ENCODE results near the gene TCEA2.

The TCEA2 gene

DNA sequence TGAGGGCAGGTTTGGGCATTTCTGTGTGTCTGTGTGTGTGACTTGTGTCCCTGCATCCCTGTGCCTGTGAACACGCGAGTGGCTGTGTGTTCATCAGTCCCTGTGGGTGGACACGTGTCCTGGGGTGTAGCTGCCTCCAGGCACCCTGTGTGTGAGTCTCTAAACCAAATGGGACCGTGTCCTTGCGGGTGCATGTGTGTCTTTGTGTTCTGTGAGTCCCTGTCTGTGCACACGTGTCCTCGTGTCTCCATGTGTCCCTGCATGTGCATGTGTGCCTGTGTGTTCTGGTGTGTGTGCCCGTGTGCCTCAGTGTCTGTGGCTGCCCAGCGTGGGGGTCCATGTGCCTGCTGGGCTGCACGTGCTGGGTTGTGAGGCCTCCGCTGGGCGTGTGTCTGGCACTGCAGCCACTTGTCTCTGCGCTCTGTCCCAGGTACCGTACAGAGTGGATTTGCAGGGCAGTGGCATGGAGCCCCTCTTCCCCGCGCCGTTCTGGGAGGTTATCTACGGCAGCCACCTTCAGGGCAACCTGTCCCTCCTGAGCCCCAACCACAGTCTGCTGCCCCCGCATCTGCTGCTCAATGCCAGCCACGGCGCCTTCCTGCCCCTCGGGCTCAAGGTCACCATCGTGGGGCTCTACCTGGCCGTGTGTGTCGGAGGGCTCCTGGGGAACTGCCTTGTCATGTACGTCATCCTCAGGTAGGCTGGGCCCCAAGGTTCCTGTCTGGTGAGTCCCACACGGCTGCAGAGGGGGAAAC is 29.4 kb downstream of the TCEA2 start:
- DNase-seq (ENCODE audit: low read depth in 2 of 2, low spot score in 1 of 2) = no peak

DNA sequence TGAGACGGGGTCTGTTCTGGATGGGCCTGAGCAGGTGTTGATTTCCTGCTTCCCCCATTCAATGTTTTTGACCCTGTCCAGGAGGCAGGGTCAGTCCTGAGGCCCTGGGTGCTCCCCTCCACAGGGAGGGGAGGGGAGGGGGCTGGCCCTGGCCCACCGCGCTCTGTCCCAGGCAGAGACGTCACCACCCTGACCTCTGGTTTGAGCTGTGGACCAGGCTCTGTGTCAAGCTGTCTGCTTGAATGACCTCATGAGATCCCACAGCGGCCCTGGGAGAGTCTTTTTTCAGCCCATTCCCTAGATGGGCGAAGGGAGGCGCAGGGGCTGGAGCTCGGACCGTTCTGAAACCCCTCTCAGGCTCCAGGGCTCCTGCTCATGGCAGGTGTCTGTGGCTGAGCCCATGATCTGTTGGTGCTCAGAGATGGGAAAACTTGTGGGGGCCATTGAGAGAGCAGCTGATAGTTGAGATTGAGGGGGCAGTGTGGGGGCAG is 30.1 kb downstream of the TCEA2 start:
- no peak for DNase-seq (ENCODE audit: low read depth in 2 of 2, low spot score in 1 of 2)

DNA sequence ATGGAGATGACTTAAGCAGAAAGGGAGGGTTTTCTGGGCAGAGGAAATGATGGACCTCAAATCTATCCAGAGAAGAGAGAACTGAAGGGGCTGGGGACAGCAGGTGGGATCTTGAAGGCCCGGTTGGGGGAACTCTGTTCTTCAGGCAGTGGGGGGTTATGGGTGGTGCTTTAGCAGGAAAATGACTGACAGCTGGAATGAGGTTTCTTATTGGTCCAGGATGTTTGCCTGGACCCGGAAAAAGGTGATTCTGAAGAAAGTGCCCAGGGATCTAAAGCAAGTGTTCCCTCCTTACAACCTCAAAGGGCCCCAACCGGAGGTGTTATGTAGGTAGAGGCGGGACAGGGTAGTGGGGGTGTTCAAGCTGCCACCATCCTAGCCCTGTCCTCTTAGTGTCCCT is 32.5 kb downstream of the TCEA2 start:
- no peak for DNase-seq (ENCODE audit: low read depth in 2 of 2, low spot score in 1 of 2)

DNA sequence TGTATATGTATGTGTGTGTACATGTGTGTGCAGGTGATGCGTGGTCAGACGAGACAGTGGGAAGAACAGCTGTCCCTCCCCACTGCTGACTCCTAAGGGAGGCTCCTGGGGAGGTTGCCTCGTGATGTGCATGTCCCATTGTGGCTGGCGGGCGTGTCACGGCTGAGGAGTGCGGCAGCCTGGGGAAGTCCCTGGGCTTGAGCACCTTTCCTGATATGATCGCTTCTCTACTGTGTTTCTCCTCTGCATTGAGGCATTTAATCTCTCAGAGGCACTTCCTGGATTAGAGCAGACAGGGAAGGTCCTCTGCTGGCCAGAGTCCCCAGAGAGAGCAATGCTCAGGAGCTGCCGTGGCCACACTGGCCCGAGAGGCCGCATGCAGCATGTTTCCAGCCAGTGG is 32.9 kb downstream of the TCEA2 start:
- no peak for DNase-seq (ENCODE audit: low read depth in 2 of 2, low spot score in 1 of 2)

DNA sequence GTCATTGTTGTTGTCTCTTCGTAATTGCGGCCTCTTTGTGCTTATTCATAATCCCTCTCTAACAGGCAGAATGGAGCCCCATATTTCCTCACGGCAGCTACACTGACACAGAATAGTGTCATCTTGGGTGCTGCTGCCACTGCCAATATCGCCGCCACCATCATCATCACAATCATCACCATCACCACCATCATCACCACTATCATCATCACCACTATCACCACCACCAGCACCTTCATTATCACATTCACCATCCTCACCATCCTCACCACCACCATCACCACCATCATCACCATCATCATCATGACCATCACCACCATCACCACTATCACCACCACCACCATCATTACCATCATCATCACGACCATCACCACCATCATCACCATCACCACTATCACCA is 33.5 kb downstream of the TCEA2 start:
- no peak for DNase-seq (ENCODE audit: low read depth in 2 of 2, low spot score in 1 of 2)

DNA sequence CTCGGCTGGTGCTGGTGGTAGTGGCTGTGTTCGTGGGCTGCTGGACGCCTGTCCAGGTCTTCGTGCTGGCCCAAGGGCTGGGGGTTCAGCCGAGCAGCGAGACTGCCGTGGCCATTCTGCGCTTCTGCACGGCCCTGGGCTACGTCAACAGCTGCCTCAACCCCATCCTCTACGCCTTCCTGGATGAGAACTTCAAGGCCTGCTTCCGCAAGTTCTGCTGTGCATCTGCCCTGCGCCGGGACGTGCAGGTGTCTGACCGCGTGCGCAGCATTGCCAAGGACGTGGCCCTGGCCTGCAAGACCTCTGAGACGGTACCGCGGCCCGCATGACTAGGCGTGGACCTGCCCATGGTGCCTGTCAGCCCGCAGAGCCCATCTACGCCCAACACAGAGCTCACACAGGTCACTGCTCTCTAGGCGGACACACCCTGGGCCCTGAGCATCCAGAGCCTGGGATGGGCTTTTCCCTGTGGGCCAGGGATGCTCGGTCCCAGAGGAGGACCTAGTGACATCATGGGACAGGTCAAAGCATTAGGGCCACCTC is 35.5 kb downstream of the TCEA2 start:
- DNase-seq (ENCODE audit: low read depth in 2 of 2, low spot score in 1 of 2) = no peak

DNA sequence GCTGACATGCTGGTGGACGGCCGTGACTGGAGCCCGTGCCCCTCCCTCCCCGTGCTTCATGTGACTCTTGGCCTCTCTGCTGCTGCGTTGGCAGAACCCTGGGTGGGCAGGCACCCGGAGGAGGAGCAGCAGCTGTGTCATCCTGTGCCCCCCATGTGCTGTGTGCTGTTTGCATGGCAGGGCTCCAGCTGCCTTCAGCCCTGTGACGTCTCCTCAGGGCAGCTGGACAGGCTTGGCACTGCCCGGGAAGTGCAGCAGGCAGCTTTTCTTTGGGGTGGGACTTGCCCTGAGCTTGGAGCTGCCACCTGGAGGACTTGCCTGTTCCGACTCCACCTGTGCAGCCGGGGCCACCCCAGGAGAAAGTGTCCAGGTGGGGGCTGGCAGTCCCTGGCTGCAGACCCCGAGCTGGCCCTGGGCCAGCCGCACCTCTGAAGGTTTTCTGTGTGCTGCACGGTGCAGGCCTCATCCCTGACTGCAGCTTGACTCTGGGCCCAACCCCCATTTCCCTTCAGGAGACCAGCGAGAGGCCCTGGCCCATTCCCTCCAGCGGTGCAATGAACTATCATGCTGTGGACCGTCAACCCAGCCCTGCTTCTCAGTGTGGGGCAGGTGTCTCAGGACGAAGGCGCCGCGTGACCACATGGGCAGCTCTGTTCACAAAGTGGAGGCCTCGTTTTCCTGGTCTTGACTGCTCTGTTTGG is 36.2 kb downstream of the TCEA2 start:
- DNase-seq (ENCODE audit: low read depth in 2 of 2, low spot score in 1 of 2) = no peak

DNA sequence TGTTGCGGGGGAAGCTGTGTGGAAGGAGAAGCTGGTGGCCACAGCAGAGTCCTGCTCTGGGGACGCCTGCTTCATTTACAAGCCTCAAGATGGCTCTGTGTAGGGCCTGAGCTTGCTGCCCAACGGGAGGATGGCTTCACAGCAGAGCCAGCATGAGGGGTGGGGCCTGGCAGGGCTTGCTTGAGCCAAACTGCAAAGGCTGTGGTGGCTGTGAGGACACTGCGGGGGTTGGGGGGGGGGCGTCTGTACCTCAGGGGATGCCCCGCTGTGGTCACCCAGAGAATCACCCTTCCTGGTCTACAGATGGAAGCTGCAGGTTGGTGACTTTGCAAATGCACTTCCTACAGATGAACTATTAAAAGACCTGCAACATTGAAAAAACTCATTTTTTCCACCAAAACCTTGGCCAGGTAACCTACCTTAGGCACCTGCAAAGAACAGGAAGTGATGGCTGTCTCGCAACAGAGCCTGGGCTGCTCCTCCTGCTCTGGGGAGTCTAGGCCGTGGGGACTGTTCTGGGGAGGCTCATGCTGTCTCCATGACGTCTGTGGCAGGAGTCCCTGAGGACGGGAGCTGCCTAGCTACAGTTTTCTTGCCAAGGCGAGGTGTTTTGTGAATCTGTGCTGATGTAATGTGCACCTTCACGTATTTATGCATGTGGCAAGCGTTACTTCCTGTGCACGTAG is 37.0 kb downstream of the TCEA2 start:
- DNase-seq (ENCODE audit: low read depth in 2 of 2, low spot score in 1 of 2) = no peak

DNA sequence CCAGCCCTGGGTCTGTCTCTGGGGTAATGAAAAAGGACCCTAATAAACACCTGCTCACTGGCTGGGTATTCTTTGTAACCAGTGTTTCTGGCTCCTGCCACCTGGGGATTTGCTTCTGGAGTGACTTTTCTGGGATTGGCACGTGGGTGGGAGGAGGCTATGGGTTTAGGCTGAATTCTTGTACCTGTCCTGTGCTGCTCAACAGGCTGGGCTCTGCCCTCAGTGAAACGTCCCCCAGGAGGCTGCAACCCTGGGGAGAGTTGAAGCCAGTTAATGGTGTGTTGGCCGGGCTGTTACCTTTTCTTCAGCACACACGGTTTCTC is 37.5 kb downstream of the TCEA2 start:
- DNase-seq (ENCODE audit: low read depth in 2 of 2, low spot score in 1 of 2) = no peak

DNA sequence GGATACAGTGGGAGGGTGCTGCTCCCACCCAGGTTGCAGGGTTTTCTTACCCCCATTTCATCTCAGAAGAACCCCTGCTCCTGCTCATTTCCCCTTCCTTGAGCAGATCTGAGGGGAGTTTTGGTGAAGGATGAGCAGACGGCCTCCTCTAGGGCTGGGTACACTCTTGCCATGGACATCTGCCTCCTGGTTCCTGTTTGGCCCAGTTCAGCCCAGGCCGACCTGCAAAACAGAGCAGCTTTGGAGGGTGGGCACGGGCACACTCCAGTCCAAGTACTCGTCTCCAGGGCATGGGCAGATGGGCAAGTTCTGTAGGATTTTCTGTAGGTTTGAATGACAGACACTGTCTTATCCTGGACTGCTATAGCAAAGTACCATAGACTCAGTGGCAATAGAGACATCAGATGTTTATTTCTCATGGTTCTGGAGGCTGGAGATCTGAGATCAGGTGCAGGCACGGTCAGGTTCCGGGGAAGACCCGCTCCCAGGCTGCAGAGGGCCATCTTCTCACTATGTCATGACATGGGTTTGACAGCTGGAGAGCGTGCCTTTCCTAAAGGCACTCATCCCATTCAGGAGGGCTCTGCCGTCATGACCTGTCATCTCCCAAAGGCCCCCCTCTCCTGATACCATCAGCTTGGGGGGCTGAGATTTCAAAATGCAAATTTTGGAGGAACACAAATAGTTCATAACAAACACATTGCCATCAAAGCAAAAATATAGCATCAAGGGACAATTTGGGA is 38.1 kb downstream of the TCEA2 start:
- no peak for DNase-seq (ENCODE audit: low read depth in 2 of 2, low spot score in 1 of 2)

DNA sequence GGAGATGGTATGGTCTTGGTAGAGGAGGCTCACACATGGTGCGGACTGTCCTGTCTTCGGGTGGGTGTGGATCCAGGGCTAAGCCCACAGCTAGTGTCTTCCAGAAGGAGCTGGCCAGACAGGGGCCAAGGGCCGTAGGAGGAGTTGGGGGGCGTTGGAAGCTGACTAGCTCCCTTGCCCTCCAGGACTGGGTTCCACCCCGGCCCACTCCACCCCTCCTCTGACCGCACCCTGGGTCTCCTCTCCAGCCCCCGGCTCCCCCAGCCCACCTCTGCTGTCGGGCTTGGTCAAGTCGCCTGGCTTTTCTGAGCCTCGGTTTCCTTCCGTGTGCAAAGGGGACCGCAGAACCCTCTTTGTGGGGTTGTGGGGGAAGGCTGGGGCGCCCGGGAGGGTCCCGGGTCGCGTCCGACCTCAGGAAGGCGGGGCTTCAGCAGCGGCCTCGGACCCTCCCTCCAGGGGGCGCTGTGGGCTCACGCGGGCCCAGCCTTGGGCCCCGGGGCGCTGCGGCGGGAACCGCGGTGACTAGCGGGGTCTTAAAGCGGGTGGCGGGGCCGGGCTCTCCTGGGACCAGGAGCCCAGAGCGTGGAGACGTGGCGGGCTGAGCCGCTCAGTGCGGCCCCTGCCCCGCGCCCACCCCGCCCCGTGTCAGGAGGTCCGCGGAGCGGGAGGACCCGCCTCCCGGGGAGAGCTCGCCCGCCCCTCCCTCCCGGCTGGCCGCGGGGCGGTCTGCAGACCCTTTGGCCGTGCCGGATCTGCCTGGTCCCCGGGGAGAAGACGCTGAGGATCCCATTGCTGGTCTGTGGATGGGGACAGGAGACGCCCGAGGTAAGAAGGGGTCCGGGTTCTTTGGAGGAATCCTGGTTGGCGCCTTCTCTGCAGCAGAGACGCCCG is 39.0 kb downstream of the TCEA2 start:
- no peak for DNase-seq (ENCODE audit: low read depth in 2 of 2, low spot score in 1 of 2)

DNA sequence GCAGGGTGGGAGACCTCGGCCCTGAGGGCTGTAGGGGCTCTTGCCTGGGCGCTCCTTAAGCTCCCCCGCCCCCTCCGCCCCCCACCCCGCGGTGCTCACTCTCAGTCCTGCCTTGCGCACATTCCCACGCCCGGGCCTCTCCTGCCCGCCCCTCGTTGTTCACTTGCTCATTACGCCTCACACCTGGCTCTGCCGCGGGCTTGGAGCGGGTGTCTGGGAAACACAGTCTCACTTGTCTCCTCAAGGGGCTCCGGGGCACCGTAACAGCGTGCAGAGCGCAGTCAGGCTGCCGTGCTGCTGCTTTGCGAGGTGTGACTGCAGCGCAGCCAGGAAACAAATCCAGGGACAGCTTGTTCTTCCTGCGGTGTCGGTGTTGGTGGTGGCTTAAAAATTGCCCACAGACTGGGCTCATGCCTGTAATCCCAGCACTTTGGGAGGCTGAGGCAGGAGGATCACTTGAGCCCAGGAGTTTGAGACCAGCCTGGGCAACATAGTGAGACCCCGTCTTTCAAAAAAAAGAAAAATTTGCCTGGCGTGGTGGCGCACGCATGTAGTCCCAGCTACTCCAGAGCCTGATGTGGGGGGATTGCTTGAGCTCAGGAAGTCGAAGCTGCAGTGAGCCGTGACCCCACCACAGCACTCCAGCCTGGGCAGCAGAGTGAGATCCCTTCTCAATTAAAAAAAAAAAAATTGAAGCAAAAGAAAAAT is 39.8 kb downstream of the TCEA2 start:
- DNase-seq (ENCODE audit: low read depth in 2 of 2, low spot score in 1 of 2) = no peak

DNA sequence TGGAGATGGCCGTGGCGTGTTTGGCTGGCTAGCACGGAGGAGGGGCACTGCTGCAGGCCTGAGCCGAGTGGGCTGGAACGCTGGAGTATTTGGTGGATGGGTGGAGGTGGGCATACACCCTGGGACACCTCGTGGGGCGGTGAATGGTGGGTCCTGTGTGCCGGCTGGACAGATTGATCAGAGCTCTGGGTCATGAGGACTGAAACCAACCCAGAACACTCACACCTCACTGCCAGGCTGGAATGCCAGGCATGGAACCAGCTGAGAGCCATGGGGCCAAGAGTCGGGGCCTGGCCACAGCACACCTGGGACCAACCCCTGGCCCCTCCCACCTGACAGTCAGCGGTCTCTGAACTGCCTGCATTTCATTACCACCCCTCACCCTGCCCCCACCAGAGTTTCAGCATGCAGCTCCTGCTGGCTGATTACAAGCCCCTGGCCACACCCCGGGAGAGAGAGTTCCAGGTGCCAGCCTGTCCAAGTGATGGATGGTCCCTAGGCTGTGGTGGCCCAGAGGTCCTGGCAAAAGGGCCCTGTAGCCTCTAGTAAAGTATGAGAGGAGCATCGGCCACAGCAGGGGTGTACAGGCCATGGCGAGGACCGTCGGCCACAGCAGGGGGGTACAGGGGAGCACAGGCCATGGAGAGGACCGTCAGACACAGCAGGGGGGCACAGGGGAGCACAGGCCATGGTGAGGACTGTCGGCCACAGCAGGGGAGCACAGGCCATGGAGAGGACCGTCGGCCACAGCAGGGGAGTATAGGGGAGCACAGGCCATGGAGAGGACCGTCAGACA is 41.1 kb downstream of the TCEA2 start:
- DNase-seq (ENCODE audit: low read depth in 2 of 2, low spot score in 1 of 2) = no peak

DNA sequence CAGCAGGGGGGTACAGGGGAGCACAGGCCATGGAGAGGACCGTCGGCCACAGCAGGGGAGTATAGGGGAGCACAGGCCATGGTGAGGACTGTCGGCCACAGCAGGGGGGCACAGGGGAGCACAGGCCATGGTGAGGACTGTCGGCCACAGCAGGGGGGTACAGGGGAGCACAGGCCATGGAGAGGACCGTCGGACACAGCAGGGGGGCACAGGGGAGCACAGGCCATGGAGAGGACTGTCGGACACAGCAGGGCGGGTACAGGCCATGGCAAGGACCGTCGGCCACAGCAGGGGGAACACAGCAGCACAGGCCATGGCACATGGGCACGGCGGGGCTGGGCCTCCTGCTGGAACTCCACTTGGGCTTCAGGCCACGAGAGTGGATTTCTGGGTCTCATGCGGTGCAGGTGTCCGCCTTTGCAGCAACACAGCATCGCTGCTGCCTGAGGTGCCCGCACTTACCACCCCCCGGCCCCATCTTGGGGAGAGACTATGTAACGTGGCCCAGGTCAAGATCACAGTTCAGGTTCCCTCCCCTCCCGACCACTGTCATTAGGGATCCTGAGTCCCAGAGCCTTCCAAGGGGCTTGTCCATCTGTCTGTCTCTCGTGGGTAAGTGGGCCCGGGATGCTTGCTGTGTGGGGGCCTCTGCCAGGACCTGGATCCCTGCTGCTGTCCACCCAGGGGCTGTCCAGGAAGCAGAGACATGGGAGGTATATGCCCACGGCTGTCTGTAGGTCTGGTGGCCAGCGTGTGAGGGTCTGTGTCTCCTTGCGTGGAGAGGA is 41.9 kb downstream of the TCEA2 start:
- DNase-seq (ENCODE audit: low read depth in 2 of 2, low spot score in 1 of 2) = no peak

DNA sequence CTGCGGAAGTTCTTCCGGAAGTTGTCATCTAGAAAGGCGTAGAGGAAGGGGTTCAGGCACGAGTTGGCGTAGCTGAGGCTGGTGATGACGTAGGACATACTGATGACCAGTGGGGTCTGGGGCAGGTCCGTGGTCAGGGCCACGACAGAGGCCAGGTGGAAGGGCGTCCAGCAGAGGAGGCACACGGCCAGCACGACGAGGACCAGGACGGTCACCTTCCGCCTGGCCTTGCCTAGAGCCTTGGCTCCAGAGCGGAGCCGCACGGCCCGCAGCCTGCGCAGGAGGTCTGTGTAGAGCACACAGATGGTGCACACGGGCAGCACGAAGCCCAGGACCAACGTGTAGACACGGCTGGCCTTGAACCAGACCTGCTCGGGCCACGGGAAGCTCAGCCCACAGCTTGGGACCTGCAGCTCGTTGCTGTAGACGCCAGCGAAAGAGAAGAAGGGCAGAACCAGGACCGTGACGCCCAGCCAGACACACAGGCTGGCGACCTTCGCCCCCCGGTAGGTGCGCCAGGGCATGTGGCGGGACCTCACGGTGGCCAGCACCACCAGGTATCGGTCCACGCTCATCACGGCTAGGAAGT is 42.9 kb downstream of the TCEA2 start:
- DNase-seq (ENCODE audit: low read depth in 2 of 2, low spot score in 1 of 2) = no peak

DNA sequence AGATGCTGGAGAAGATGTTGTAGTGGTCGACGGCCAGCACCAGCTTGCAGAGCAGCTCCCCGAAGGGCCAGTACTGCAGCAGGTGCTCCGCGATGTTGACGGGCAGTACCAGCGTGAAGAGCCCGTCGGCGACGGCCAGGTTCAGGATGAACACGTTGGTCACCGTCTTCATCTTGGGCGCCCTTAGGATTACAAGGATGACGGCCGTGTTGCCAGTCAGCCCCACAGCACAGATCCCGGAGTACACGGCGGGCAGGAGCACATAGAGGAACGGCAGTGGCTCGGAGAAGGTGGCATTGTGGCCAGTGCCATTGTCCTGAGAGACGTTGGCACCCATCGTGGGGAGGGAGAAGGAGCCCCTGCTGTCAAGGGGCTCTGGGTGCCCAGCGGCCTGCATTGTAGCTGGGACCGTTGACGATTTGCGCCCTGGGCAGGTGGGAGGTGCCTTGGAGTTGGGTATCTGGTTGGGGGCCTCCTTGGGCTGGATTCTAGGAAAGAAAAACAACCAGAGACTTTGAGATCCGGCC is 43.5 kb downstream of the TCEA2 start:
- DNase-seq (ENCODE audit: low read depth in 2 of 2, low spot score in 1 of 2) = no peak

DNA sequence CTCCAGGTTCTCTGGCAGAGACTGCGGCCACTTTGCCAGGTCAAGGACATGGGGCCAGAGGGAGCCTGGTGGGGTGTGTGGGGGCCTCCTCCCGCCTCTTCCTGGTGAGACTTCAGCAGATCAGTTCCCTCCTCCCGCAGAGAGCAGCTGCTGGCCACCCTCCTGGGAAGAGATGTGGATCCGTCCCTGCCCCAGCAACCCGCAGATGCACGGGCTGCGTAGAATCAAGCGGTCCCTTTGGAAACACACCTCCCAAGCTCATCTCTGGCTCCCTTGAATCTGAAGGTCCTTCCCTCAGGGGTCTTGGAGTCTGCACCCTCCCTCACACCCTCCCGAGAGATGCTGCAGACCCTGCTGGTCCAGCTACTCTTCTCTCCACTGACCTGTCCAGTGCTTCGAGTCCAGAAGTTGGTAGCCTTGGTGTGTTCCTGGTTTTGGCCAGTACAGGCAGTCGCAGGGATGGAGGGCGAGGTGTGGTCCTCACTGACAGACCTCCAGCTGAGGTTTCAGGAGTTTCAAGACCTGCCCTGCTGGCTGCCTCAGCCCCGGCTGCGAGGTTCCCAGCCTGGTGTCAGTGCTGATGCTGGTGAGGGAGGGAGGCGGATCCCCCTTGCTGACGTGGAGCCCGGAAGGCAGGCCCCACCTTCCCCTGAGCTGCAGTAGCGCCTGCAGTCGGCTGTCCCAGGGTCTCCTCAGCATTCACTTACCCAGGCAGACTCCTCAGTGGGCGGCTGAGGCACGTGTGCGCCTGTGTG is 44.2 kb downstream of the TCEA2 start, which contains the start of gene NPBWR2:
Gene NPBWR2 (minus strand): TSS at position 585 of the 755 bp plus-strand sequence. CDS start 734 bp downstream, outside the sequence.
- DNase-seq (ENCODE audit: low read depth in 2 of 2, low spot score in 1 of 2) = no peak
